Measurements from ENCODE around the gene SLC8A3.

GRCh38 chr14:70193396-70193795 lies 4.6 kb upstream of the SLC8A3 start:
- no peak for TF ChIP-seq EZH2 (IDR thresholded peaks at IDR 0.05; ENCODE audit: insufficient read depth, poor library complexity, severe bottlenecking)
- no peak for TF ChIP-seq EZH2phosphoT487 (IDR thresholded peaks at IDR 0.05; ENCODE audit: insufficient read depth, low read depth)
